ENCODE data around the gene CUL4A.

CUL4A gene

GRCh38 chr13:113192902-113193301 is 16.5 kb upstream of the CUL4A start:
- Histone ChIP-seq H3K9me3 (replicated peaks; ENCODE audit: insufficient read depth, low read length) (no peaks in the 10 kb centered on the region), H3F3A (ENCODE audit: insufficient read depth, low read length) (no peaks in the 10 kb centered on the region), H3K27ac (ENCODE audit: low read length) (no peak overlapping the region), H3K9me2 (replicated peaks; ENCODE audit: insufficient read depth, low read length) (no peaks in the 10 kb centered on the region), H3K4me3 (ENCODE audit: low read length) (no peak overlapping the region), H3K4me1 (ENCODE audit: low read length) (no peaks in the 10 kb centered on the region), H3K27me3 (replicated peaks; ENCODE audit: insufficient read depth, low read length) (no peaks in the 10 kb centered on the region), H3K36me3 (replicated peaks; ENCODE audit: insufficient read depth, low read length) (peaks cover 8% of the 10 kb centered on the region), H2AFZ (ENCODE audit: low read length) (no peak overlapping the region), H3K79me2 (ENCODE audit: low read length) (0 out of 2 replicates have a peak, but pooled peaks cover 4% of the 10 kb centered on the region), H3K4me2 (ENCODE audit: low read depth, low read length) (no peak overlapping the region), H4K20me1 (ENCODE audit: insufficient read depth, low read length) (no peaks in the 10 kb centered on the region), H3K9ac (ENCODE audit: low read length) (no peak overlapping the region)
- no peak for DNase-seq
- no peak for TF ChIP-seq EZH2 (optimal IDR thresholded peaks at IDR 0.05; ENCODE audit: low read depth, low read length)
- no peak for TF ChIP-seq CTCF (IDR thresholded peaks at IDR 0.05; ENCODE audit: low read length)
- no peak for TF ChIP-seq EZH2phosphoT487 (IDR thresholded peaks at IDR 0.05; ENCODE audit: low read length)

- Histone ChIP-seq H3K79me2 (ENCODE audit: low read length) (peaks cover 17% of the 10 kb centered on the region), H4K20me1 (ENCODE audit: insufficient read depth, low read length) (no peaks in the 10 kb centered on the region), H3K4me3 (ENCODE audit: low read length) (no peak overlapping the region), H3F3A (ENCODE audit: insufficient read depth, low read length) (no peaks in the 10 kb centered on the region), H3K4me1 (ENCODE audit: low read length) (no peaks in the 10 kb centered on the region), H2AFZ (ENCODE audit: low read length) (no peak overlapping the region), H3K9ac (ENCODE audit: low read length) (no peak overlapping the region), H3K36me3 (replicated peaks; ENCODE audit: insufficient read depth, low read length) (peaks cover 13% of the 10 kb centered on the region), H3K9me3 (replicated peaks; ENCODE audit: insufficient read depth, low read length) (no peaks in the 10 kb centered on the region), H3K4me2 (ENCODE audit: low read depth, low read length) (no peak overlapping the region), H3K27me3 (replicated peaks; ENCODE audit: insufficient read depth, low read length) (no peaks in the 10 kb centered on the region), H3K9me2 (replicated peaks; ENCODE audit: insufficient read depth, low read length) (no peaks in the 10 kb centered on the region), H3K27ac (ENCODE audit: low read length) (no peak overlapping the region)
- DNase-seq, result no peak
- no peak for TF ChIP-seq EZH2 (optimal IDR thresholded peaks at IDR 0.05; ENCODE audit: low read depth, low read length)
Observed at GRCh38 chr13:113195360-113195759, 14.1 kb upstream of the CUL4A start.

- no peaks in the 10 kb centered on the region for H3K9me3 ChIP-seq (replicated peaks; ENCODE audit: insufficient read depth, low read length)
- H3K4me2 ChIP-seq (ENCODE audit: low read depth, low read length), result no peak overlapping the region
- H3K9me2 ChIP-seq (replicated peaks; ENCODE audit: insufficient read depth, low read length), result no peaks in the 10 kb centered on the region
- H3K27me3 ChIP-seq (replicated peaks; ENCODE audit: insufficient read depth, low read length), result no peaks in the 10 kb centered on the region
- peaks cover 33% of the 10 kb centered on the region for H3K79me2 ChIP-seq (ENCODE audit: low read length)
- TF ChIP-seq EZH2 (optimal IDR thresholded peaks at IDR 0.05; ENCODE audit: low read depth, low read length) (no peak), CTCF (IDR thresholded peaks at IDR 0.05; ENCODE audit: low read length) (no peak), EZH2phosphoT487 (IDR thresholded peaks at IDR 0.05; ENCODE audit: low read length) (no peak)
- no peaks in the 10 kb centered on the region for H3F3A ChIP-seq (ENCODE audit: insufficient read depth, low read length)
- H4K20me1 ChIP-seq (ENCODE audit: insufficient read depth, low read length), result no peaks in the 10 kb centered on the region
- no peak overlapping the region for H3K27ac ChIP-seq (ENCODE audit: low read length)
- H3K9ac ChIP-seq (ENCODE audit: low read length), result no peak overlapping the region
- H3K4me1 ChIP-seq (ENCODE audit: low read length), result no peaks in the 10 kb centered on the region
- peaks cover 13% of the 10 kb centered on the region for H3K36me3 ChIP-seq (replicated peaks; ENCODE audit: insufficient read depth, low read length)
- DNase-seq, result no peak
- H2AFZ ChIP-seq (ENCODE audit: low read length), result no peak overlapping the region
- no peak overlapping the region for H3K4me3 ChIP-seq (ENCODE audit: low read length)
Observed at GRCh38 chr13:113196970-113197737, 12.3 kb upstream of the CUL4A start.

GRCh38 chr13:113201815-113202214 is 7.6 kb upstream of the CUL4A start:
- TF ChIP-seq EZH2 (optimal IDR thresholded peaks at IDR 0.05; ENCODE audit: low read depth, low read length), result no peak
- TF ChIP-seq EZH2phosphoT487 (IDR thresholded peaks at IDR 0.05; ENCODE audit: low read length), result no peak
- no peak for TF ChIP-seq CTCF (IDR thresholded peaks at IDR 0.05; ENCODE audit: low read length)
- H3K9me2 ChIP-seq (replicated peaks; ENCODE audit: insufficient read depth, low read length), result no peaks in the 10 kb centered on the region
- no peak overlapping the region for H3K4me3 ChIP-seq (ENCODE audit: low read length)
- no peaks in the 10 kb centered on the region for H3F3A ChIP-seq (ENCODE audit: insufficient read depth, low read length)
- no peak for DNase-seq
- peaks cover 10% of the 10 kb centered on the region for H3K36me3 ChIP-seq (replicated peaks; ENCODE audit: insufficient read depth, low read length)
- H3K27me3 ChIP-seq (replicated peaks; ENCODE audit: insufficient read depth, low read length), result no peaks in the 10 kb centered on the region
- peaks cover 6% of the 10 kb centered on the region for H3K4me1 ChIP-seq (ENCODE audit: low read length)
- H4K20me1 ChIP-seq (ENCODE audit: insufficient read depth, low read length), result peaks cover 4% of the 10 kb centered on the region; the same call in 1 of the 2 replicates
- H3K4me2 ChIP-seq (ENCODE audit: low read depth, low read length), result no peak overlapping the region
- no peak overlapping the region for H2AFZ ChIP-seq (ENCODE audit: low read length)
- H3K79me2 ChIP-seq (ENCODE audit: low read length), result peaks cover 80% of the 10 kb centered on the region
- H3K9me3 ChIP-seq (replicated peaks; ENCODE audit: insufficient read depth, low read length), result no peaks in the 10 kb centered on the region
- H3K27ac ChIP-seq (ENCODE audit: low read length), result no peak overlapping the region
- H3K9ac ChIP-seq (ENCODE audit: low read length), result no peak overlapping the region

Data from MM.1S (cell line).